Cardiac fibroblast (primary cell): Measurements from ENCODE around the gene NT5M.

Source experiments
- DNase-seq, 2 donors: peaks; one replicate each; pipeline versions ENCODE4 v3.0.0 to v3.0.0-alpha.2; 2010; ENCODE audit warnings: low read depth in 2 of 2
- H3K4me3 ChIP-seq, 2 donors: replicated peaks in 1 of 2; 1 replicate in 1 of 2; 2 replicates in 1 of 2; pipeline ENCODE4 v1.5.1; 2011; ENCODE audit warnings: low read depth in 2 of 2, low read length in 2 of 2, mild to moderate bottlenecking in 2 of 2, moderate library complexity in 1 of 2
- TF ChIP-seq, protein P1 (sequence below): IDR thresholded peaks from one replicate; pipeline ENCODE4 v1.5.1; 2011; ENCODE audit warnings: low read depth, mild to moderate bottlenecking, low read length, inconsistent platforms

NT5M gene

GRCh38 chr17:17376362-17376761 is 73.2 kb downstream of the NT5M start:
- DNase-seq, result peak; percentile 56 to 79
- H3K4me3 ChIP-seq, result no peak overlapping the region
- TF ChIP-seq, protein P1, sequence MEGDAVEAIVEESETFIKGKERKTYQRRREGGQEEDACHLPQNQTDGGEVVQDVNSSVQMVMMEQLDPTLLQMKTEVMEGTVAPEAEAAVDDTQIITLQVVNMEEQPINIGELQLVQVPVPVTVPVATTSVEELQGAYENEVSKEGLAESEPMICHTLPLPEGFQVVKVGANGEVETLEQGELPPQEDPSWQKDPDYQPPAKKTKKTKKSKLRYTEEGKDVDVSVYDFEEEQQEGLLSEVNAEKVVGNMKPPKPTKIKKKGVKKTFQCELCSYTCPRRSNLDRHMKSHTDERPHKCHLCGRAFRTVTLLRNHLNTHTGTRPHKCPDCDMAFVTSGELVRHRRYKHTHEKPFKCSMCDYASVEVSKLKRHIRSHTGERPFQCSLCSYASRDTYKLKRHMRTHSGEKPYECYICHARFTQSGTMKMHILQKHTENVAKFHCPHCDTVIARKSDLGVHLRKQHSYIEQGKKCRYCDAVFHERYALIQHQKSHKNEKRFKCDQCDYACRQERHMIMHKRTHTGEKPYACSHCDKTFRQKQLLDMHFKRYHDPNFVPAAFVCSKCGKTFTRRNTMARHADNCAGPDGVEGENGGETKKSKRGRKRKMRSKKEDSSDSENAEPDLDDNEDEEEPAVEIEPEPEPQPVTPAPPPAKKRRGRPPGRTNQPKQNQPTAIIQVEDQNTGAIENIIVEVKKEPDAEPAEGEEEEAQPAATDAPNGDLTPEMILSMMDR, result no peak

GRCh38 chr17:17377071-17377967 is 74.1 kb downstream of the NT5M start:
- no peak for DNase-seq
- no peak overlapping the region for H3K4me3 ChIP-seq
- TF ChIP-seq, protein P1, result no peak

- DNase-seq, result peak; percentile 84 to 95
- H3K4me3 ChIP-seq, result no peak overlapping the region
- TF ChIP-seq, protein P1, result no peak
Observed at GRCh38 chr17:17379197-17379991, 76.2 kb downstream of the NT5M start.

- H3K4me3 ChIP-seq, result no peak overlapping the region
- TF ChIP-seq, protein P1, result no peak
- no peak for DNase-seq
Observed at GRCh38 chr17:17380145-17380925, 77.2 kb downstream of the NT5M start.

GRCh38 chr17:17381446-17382064 is 78.4 kb downstream of the NT5M start:
- TF ChIP-seq, protein P1, result no peak
- no peak for DNase-seq
- H3K4me3 ChIP-seq, result no peak overlapping the region

- no peak overlapping the region for H3K4me3 ChIP-seq
- TF ChIP-seq, protein P1, result no peak
- DNase-seq, result no peak
Observed at GRCh38 chr17:17382065-17382459, 78.9 kb downstream of the NT5M start.
